Glomerular visceral epithelial cell (primary cell): ENCODE data around the gene MYOM3.
A peak's percentile ranks its signal among the peaks of the same experiment; 100 is the strongest.

Experiments
- DNase-seq: peaks from one replicate; pipeline ENCODE4 v3.0.0-alpha.2; 2016; ENCODE audit errors: extremely low spot score

Gene MYOM3

GRCh38 chr1:24096739-24097103 lies 15.2 kb downstream of the MYOM3 start:
- no peak for DNase-seq

GRCh38 chr1:24096009-24096738 lies 15.8 kb downstream of the MYOM3 start:
- DNase-seq, result no peak

- no peak for DNase-seq
Measured at GRCh38 chr1:24095140-24095859, 16.6 kb downstream of the MYOM3 start.

- no peak for DNase-seq
Measured at GRCh38 chr1:24094554-24094953, 17.4 kb downstream of the MYOM3 start.

GRCh38 chr1:24093732-24094131 lies 18.2 kb downstream of the MYOM3 start:
- DNase-seq, result no peak

- no peak for DNase-seq
Measured at GRCh38 chr1:24092979-24093378, 19.0 kb downstream of the MYOM3 start.

GRCh38 chr1:24091971-24092482 lies 19.9 kb downstream of the MYOM3 start:
- no peak for DNase-seq

- no peak for DNase-seq
Measured at GRCh38 chr1:24090736-24091135, 21.2 kb downstream of the MYOM3 start.

- DNase-seq, result no peak
Measured at GRCh38 chr1:24089743-24090555, 22.0 kb downstream of the MYOM3 start.

- DNase-seq, result no peak
Measured at GRCh38 chr1:24089027-24089742, 22.8 kb downstream of the MYOM3 start.

- no peak for DNase-seq
Measured at GRCh38 chr1:24086466-24086865, 25.5 kb downstream of the MYOM3 start.

- peak; percentile 54 for DNase-seq
Measured at GRCh38 chr1:24085546-24085945, 26.4 kb downstream of the MYOM3 start.

GRCh38 chr1:24085007-24085406 lies 26.9 kb downstream of the MYOM3 start:
- no peak for DNase-seq

- DNase-seq, result no peak
Measured at GRCh38 chr1:24084050-24084449, 27.9 kb downstream of the MYOM3 start.

GRCh38 chr1:24082372-24082771 lies 29.6 kb downstream of the MYOM3 start:
- DNase-seq, result no peak

GRCh38 chr1:24081190-24081589 lies 30.7 kb downstream of the MYOM3 start:
- no peak for DNase-seq

GRCh38 chr1:24080131-24080530 lies 31.8 kb downstream of the MYOM3 start:
- DNase-seq, result no peak

- no peak for DNase-seq
Measured at GRCh38 chr1:24077278-24077978, 34.5 kb downstream of the MYOM3 start.

GRCh38 chr1:24075946-24076345 lies 36.0 kb downstream of the MYOM3 start:
- DNase-seq, result no peak

- no peak for DNase-seq
Measured at GRCh38 chr1:24075590-24075854, 36.4 kb downstream of the MYOM3 start.

- no peak for DNase-seq
Measured at GRCh38 chr1:24074817-24075589, 36.9 kb downstream of the MYOM3 start.
